ENCODE measurements around the gene CCR9. TPM values are rescaled to one million over a fixed set of nuclear protein-coding genes. Genes with fewer than 3 reads are reported as not detected.

The CCR9 gene
- total and polyA plus RNA-seq, 10 of the 15 experiments (the other 5 are each of a cell fraction or from before 2014, with no cell fraction given) = 0.05 to 3.9 (median 2.4) TPM

DNA sequence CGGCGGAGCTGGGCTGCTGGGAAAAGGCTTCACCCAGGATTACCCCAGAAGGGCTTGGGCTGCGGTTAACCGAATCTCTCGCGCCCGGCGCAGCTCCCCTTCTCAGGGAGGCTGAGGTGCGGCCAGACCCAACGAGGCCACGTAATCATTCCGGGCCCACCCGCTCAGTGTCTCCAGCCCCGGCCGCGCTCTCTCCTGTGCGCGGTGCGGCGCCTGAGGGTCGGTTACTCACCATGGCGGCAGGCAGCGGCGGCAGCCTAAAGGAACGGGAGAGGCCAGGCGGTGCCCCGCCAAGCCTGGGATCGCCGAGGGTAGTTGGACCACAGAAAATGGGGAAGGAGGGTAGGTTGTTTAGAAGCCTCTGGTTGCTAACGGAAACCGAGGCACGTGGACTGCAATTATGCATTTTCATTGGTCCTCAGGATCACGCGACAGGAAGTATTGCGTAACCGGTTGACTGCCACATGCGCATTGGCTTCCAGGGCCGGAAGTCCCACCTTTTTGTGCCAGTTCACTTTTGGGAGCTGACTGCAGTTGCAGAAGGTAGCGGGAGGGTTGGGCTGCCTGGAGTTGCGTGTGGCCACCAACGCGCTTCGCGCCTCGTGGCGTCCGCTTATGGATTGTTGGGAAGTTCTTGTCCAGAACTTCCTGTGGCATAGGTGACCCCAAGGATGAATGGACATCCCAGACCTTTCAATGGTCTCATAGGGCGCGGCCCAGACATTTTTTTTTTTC is 44.4 kb upstream of the CCR9 start, which contains the start of gene LZTFL1 (continued):
- TF ChIP-seq, protein P1, sequence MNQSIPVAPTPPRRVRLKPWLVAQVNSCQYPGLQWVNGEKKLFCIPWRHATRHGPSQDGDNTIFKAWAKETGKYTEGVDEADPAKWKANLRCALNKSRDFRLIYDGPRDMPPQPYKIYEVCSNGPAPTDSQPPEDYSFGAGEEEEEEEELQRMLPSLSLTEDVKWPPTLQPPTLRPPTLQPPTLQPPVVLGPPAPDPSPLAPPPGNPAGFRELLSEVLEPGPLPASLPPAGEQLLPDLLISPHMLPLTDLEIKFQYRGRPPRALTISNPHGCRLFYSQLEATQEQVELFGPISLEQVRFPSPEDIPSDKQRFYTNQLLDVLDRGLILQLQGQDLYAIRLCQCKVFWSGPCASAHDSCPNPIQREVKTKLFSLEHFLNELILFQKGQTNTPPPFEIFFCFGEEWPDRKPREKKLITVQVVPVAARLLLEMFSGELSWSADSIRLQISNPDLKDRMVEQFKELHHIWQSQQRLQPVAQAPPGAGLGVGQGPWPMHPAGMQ (IDR thresholded peaks at IDR 0.05; ENCODE audit: borderline replicate concordance) = no peak
- TF ChIP-seq, protein P2, sequence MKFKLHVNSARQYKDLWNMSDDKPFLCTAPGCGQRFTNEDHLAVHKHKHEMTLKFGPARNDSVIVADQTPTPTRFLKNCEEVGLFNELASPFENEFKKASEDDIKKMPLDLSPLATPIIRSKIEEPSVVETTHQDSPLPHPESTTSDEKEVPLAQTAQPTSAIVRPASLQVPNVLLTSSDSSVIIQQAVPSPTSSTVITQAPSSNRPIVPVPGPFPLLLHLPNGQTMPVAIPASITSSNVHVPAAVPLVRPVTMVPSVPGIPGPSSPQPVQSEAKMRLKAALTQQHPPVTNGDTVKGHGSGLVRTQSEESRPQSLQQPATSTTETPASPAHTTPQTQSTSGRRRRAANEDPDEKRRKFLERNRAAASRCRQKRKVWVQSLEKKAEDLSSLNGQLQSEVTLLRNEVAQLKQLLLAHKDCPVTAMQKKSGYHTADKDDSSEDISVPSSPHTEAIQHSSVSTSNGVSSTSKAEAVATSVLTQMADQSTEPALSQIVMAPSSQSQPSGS (IDR thresholded peaks at IDR 0.05; ENCODE audit: low read length) = peak; percentile 49; the same call in 1 of the 2 replicates
- TF ChIP-seq RELA (IDR thresholded peaks at IDR 0.05; ENCODE audit: borderline replicate concordance, partially characterized antibody) = peak; percentile 53
- no peak; the same call in 1 of the 2 replicates for TF ChIP-seq NFYA (IDR thresholded peaks at IDR 0.05; ENCODE audit: borderline replicate concordance, low read depth, low read length)
- no peak for TF ChIP-seq ZZZ3 (IDR thresholded peaks at IDR 0.05; ENCODE audit: control insufficient read depth, insufficient read length, low read depth)
- TF ChIP-seq ATF7 (IDR thresholded peaks at IDR 0.05; ENCODE audit: low read depth) = peak; percentile 95
- no peak for TF ChIP-seq NR2C1 (IDR thresholded peaks at IDR 0.05)
- peak; percentile 80 for TF ChIP-seq ZNF687 (IDR thresholded peaks at IDR 0.05)
- TF ChIP-seq IKZF2 (IDR thresholded peaks at IDR 0.05) = no peak
- TF ChIP-seq GATAD2B (conservative IDR thresholded peaks at IDR 0.05; ENCODE audit: low read depth) = no peak
- TF ChIP-seq ZBTB33 (IDR thresholded peaks at IDR 0.05) = no peak
- TF ChIP-seq ZBTB11 (CRISPR knock-in tag; IDR thresholded peaks at IDR 0.05) = no peak
- peak; percentile 79 for TF ChIP-seq POLR2A (IDR thresholded peaks at IDR 0.05; ENCODE audit: low read depth, low read length)
- TF ChIP-seq SMARCA5 (IDR thresholded peaks at IDR 0.05) = no peak
- no peak for TF ChIP-seq NFIC (IDR thresholded peaks at IDR 0.05; ENCODE audit: low read depth, low read length)
- TF ChIP-seq ZNF207 (IDR thresholded peaks at IDR 0.05; ENCODE audit: borderline replicate concordance) = no peak
